ENCODE measurements around the gene RETREG3. TPM values are rescaled to one million over a fixed set of nuclear protein-coding genes. Genes with fewer than 3 reads are reported as not detected.
A peak's percentile ranks its signal among the peaks of the same experiment; 100 is the strongest.

Gene RETREG3
- total and polyA plus RNA-seq, 7 donors = 13.9 to 43.2 (median 35.0) TPM

DNA sequence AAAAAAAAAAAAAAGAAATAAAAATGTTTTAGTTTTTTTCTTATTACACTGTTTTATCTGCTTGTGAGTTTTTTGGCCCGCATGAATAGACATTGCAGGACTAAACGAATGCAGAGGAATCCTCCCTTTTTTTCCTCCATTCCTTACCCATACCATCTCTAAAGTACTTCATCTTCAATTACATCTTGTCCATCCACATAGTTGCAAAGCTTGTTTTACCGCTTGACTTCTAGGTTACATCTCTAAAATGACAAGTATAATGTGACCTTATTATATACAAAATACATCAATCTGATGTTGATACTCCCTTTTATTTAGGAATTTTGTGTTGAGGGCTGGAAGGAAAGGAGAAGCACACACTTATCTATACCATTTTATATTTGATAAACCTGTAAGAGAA lies 12.8 kb downstream of the RETREG3 start:
- no peaks in the 10 kb centered on the region for H3K27me3 ChIP-seq (ENCODE audit: insufficient read depth in 3 of 3, low read length in 2 of 3)
- H3K4me1 ChIP-seq = peaks cover 20% of the 10 kb centered on the region
- TF ChIP-seq, protein P1, sequence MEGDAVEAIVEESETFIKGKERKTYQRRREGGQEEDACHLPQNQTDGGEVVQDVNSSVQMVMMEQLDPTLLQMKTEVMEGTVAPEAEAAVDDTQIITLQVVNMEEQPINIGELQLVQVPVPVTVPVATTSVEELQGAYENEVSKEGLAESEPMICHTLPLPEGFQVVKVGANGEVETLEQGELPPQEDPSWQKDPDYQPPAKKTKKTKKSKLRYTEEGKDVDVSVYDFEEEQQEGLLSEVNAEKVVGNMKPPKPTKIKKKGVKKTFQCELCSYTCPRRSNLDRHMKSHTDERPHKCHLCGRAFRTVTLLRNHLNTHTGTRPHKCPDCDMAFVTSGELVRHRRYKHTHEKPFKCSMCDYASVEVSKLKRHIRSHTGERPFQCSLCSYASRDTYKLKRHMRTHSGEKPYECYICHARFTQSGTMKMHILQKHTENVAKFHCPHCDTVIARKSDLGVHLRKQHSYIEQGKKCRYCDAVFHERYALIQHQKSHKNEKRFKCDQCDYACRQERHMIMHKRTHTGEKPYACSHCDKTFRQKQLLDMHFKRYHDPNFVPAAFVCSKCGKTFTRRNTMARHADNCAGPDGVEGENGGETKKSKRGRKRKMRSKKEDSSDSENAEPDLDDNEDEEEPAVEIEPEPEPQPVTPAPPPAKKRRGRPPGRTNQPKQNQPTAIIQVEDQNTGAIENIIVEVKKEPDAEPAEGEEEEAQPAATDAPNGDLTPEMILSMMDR (IDR thresholded peaks at IDR 0.05) = no peak
- no peak overlapping the region for H3K27ac ChIP-seq
- no peak overlapping the region for H3K4me3 ChIP-seq
- intact Hi-C loops (cut with DNase I) = no loop called here
- H3K36me3 ChIP-seq (ENCODE audit: insufficient read depth in 1 of 2, low read depth in 1 of 2) = peaks cover 0 to 46% of the 10 kb centered on the region in 2 donors
- no peaks in the 10 kb centered on the region for H3K9me3 ChIP-seq
- no peak for ATAC-seq
- 73 to 81% (median 78%) methylated on average over 3 of the region's 3 CpGs for WGBS, 3 donors
- no peak for DNase-seq

DNA sequence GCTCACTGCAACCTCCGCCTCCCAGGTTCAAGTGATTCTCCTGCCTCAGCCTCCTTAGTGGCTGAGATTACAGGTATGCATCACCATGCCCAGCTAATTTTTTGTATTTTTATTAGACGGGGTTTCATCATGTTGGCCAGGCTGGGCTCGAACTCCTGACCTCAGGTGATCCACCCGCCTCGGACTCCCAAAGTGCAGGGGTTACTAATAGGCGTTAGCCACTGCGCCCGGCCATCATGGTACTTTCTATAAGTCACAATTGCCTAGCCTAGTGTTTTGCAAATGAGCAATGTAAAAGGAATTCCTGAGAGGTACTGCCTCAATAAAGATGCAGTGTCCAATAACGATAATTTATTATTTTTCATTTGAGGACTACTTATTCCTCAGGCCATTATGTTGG lies 17.8 kb downstream of the RETREG3 start:
- no peaks in the 10 kb centered on the region for H3K27me3 ChIP-seq (ENCODE audit: insufficient read depth in 3 of 3, low read length in 2 of 3)
- no peaks in the 10 kb centered on the region for H3K4me1 ChIP-seq
- H3K4me3 ChIP-seq = no peak overlapping the region
- H3K27ac ChIP-seq = no peak overlapping the region
- H3K9me3 ChIP-seq = no peaks in the 10 kb centered on the region
- TF ChIP-seq, protein P1 (IDR thresholded peaks at IDR 0.05) = no peak
- ATAC-seq (no peak), DNase-seq (no peak)
- WGBS, 3 donors = 92 to 94% (median 93%) methylated on average over 9 of the region's 9 CpGs
- intact Hi-C loops (cut with DNase I) = no loop called here
- peaks cover 7 to 91% of the 10 kb centered on the region in 2 donors for H3K36me3 ChIP-seq (ENCODE audit: insufficient read depth in 1 of 2, low read depth in 1 of 2)

DNA sequence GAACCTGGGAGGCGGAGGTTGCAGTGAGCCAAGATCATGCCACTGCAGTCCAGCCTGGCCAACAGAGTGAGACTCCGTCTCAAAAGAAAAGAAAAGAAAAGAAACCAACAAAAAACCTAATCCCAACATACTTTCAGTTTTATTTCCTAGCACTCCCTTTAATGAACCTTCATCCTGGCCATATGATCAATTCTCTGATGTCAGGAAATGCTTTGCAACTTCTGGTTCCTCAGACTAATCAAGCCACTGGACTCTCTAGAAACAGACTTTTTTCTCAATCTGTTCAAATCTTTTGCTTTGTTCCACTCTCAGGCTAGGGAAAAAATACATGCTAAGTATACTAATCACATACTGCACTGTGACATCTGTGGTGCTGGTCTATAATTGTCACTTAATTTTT lies 18.3 kb downstream of the RETREG3 start:
- ATAC-seq (no peak), DNase-seq (no peak)
- Histone ChIP-seq H3K27ac (no peak overlapping the region), H3K4me1 (no peaks in the 10 kb centered on the region), H3K9me3 (no peaks in the 10 kb centered on the region), H3K36me3 (ENCODE audit: insufficient read depth in 1 of 2, low read depth in 1 of 2) (peaks cover 9 to 91% of the 10 kb centered on the region in 2 donors), H3K4me3 (no peak overlapping the region), H3K27me3 (ENCODE audit: insufficient read depth in 3 of 3, low read length in 2 of 3) (no peaks in the 10 kb centered on the region)
- intact Hi-C loops (cut with DNase I) = no loop called here
- WGBS, 3 donors = 94 to 97% (median 95%) methylated on average over 2 of the region's 2 CpGs
- TF ChIP-seq, protein P1 (IDR thresholded peaks at IDR 0.05) = no peak

DNA sequence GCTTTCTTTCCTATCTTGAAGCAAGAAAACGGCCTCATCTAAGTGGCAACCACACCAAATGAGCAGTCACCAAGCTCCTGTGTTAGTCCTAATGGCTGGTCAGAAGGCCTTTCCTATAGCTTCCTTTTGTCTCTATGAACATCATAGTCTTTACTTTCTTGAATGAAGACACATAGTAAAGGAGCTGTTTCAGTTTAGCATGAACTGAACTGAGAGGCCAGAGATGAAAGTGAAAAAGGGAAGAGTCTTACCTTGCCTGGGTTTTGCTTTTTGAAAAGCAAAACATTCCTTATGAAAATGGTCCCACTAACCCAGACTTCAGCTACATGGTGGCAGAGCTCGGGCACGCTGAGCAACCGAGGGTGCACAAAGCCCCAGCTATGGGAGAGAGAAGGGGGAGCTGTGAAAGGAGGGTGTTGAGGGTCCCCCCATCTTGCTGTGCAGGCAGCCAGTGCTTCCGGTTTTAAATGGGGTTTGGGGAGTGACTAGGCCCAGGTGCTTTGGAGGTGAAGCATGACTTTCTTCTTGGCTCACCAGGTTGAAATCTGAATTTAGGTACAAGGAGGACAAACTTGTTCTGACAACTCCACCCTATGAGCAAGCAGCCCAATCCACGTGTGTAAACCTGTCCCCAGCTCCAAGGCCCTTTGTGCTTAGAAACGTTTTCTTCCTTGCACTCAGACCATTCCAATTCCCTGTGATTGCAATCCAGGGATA lies 22.5 kb downstream of the RETREG3 start:
- peak overlapping the region; percentile 27 for H3K27ac ChIP-seq
- intact Hi-C loops (cut with DNase I) = no loop called here
- no peaks in the 10 kb centered on the region for H3K9me3 ChIP-seq
- WGBS, 3 donors = 67 to 85% (median 71%) methylated on average over 7 of the region's 7 CpGs
- H3K4me3 ChIP-seq = no peak overlapping the region
- H3K4me1 ChIP-seq = no peaks in the 10 kb centered on the region
- TF ChIP-seq, protein P1 (IDR thresholded peaks at IDR 0.05) = no peak
- H3K36me3 ChIP-seq (ENCODE audit: insufficient read depth in 1 of 2, low read depth in 1 of 2) = peaks cover 17 to 100% of the 10 kb centered on the region in 2 donors
- ATAC-seq = peak in 1 of 4 donors; percentile 8
- no peaks in the 10 kb centered on the region for H3K27me3 ChIP-seq (ENCODE audit: insufficient read depth in 3 of 3, low read length in 2 of 3)
- DNase-seq = no peak

DNA sequence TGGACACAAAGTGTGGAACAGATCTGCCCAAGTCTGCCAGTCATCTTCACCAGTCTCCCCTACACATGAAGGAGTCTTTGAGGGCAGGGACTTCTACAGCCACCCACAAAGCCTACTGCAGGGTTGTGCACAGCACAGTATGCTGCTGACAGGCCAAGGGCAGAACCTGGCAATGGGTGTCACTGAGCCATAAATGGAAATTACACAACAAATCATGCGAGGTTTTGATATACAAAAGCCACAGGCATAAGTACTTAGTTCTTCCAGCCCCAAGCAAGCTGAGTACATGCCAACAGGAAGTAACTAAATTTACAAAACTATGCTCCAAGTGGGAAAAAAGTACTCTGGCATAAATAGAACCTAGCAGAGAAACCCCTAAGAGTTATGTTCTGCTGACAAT lies 23.8 kb downstream of the RETREG3 start:
- no peaks in the 10 kb centered on the region for H3K4me1 ChIP-seq
- intact Hi-C loops (cut with DNase I) = no loop called here
- peaks cover 20 to 100% of the 10 kb centered on the region in 2 donors for H3K36me3 ChIP-seq (ENCODE audit: insufficient read depth in 1 of 2, low read depth in 1 of 2)
- DNase-seq = no peak
- WGBS, 3 donors = 31 to 68% (median 40%) methylated on average over 1 of the region's 1 CpG
- TF ChIP-seq, protein P1 (IDR thresholded peaks at IDR 0.05) = no peak
- no peaks in the 10 kb centered on the region for H3K27me3 ChIP-seq (ENCODE audit: insufficient read depth in 3 of 3, low read length in 2 of 3)
- H3K9me3 ChIP-seq = no peaks in the 10 kb centered on the region
- H3K27ac ChIP-seq = peak overlapping the region; percentile 27
- no peak overlapping the region for H3K4me3 ChIP-seq
- ATAC-seq = peak in 1 of 4 donors; percentile 28

All from psoas muscle (tissue), 8 donors.